Measurements from ENCODE around the gene SUSD1. TPM values are rescaled to one million over a fixed set of nuclear protein-coding genes. Genes with fewer than 3 reads are reported as not detected.

Gene SUSD1
- total and polyA plus RNA-seq, 2 donors (not counting 3 experiments of a cell fraction or from before 2014, with no cell fraction given): 33.1 to 37.8 TPM

GRCh38 chr9:112180387-112180881 is 5.3 kb upstream of the SUSD1 start:
- FAIRE-seq: no peak
- dilution Hi-C loops (cut with MboI; ENCODE audit: extremely low pct_ligation_motif_present, low sequenced_read_pairs) (no loop called here), intact Hi-C loops (cut with micrococcal nuclease) (no loop called here)
- H2AFZ ChIP-seq (ENCODE audit: low read depth, low read length): no peak overlapping the region
- no peak for DNase-seq (ENCODE audit: low read depth, low spot score)
- no peaks in the 10 kb centered on the region for H3K79me2 ChIP-seq (ENCODE audit: control insufficient read depth, insufficient read depth, low read length)
- H4K20me1 ChIP-seq (replicated peaks; ENCODE audit: control insufficient read depth, extremely low read depth, insufficient read depth, low read length): no peaks in the 10 kb centered on the region
- peaks cover 6% of the 10 kb centered on the region for H3K4me1 ChIP-seq (ENCODE audit: control insufficient read depth, extremely low read depth, insufficient read depth, low read length)
- no peaks in the 10 kb centered on the region for H3K36me3 ChIP-seq (ENCODE audit: control insufficient read depth in 2 of 2, extremely low read depth in 1 of 2, insufficient read depth in 2 of 2, low read length in 2 of 2)
- ChIA-PET CTCF (interaction anchor here (1.0 kb wide), 1 partner anchor 35 kb away, joined by 3 read pairs; no protein-coding TSS in a partner anchor), POLR2A (no interaction called here)
- H3K9ac ChIP-seq (replicated peaks; ENCODE audit: extremely low read depth, insufficient read depth, low read length): no peak overlapping the region
- no peak overlapping the region for H3K4me3 ChIP-seq (replicated peaks in 1 of 3; ENCODE audit: insufficient read depth in 1 of 3, low read depth in 1 of 3, low read length in 3 of 3)
- TF ChIP-seq MYC (IDR thresholded peaks at IDR 0.05; ENCODE audit: low read depth, low read length) (no peak), GATA2 (IDR thresholded peaks at IDR 0.05; ENCODE audit: insufficient read depth, insufficient read length, low read depth, low read length) (no peak), JUN (IDR thresholded peaks at IDR 0.05; ENCODE audit: borderline replicate concordance, insufficient read depth, insufficient read length, low read depth) (no peak), MAX (IDR thresholded peaks at IDR 0.05; ENCODE audit: insufficient read depth, insufficient read length) (no peak), EZH2 (IDR thresholded peaks at IDR 0.05; ENCODE audit: borderline replicate concordance, low read depth, low read length, severe bottlenecking) (no peak), FOS (IDR thresholded peaks at IDR 0.05; ENCODE audit: borderline replicate concordance, insufficient read depth, low read length) (no peak), CTCF (IDR thresholded peaks at IDR 0.05; ENCODE audit: extremely low read depth in 1 of 2, insufficient read depth in 1 of 2, low read depth in 1 of 2, low read length in 2 of 2) (no peak), POLR2AphosphoS5 (IDR thresholded peaks at IDR 0.05; ENCODE audit: insufficient read depth, low read depth, low read length) (no peak), POLR2A (IDR thresholded peaks at IDR 0.05; ENCODE audit: low read depth, low read length) (no peak)
- no peaks in the 10 kb centered on the region for H3K27me3 ChIP-seq (ENCODE audit: control insufficient read depth in 2 of 2, insufficient read depth in 2 of 2, low read length in 2 of 2)
- no TSS peak for BruUV-seq (replicated peaks)
- H3K9me3 ChIP-seq (replicated peaks; ENCODE audit: control insufficient read depth, insufficient read depth, low read length): no peaks in the 10 kb centered on the region
- no peak overlapping the region for H3K4me2 ChIP-seq (ENCODE audit: insufficient read depth, low read length)
- H3K9me1 ChIP-seq (replicated peaks; ENCODE audit: control insufficient read depth, extremely low read depth, insufficient read depth, low read length): no peaks in the 10 kb centered on the region
- H3K27ac ChIP-seq (ENCODE audit: insufficient read depth, low read depth, low read length): no peak overlapping the region

Data from endothelial cell of umbilical vein (primary cell).